Activated CD8-positive, alpha-beta memory T cell treated with anti-CD3 and anti-CD28 coated beads, Interleukin-2, amount 50 U/mL, for 1 hour (primary cell): Measurements from ENCODE around the gene HOXC11.

ENCODE experiments used
- DNase-seq: peaks from one replicate; pipeline ENCODE4 v3.0.0-alpha.2; 2020; ENCODE audit errors: extremely low read depth

The HOXC11 gene

GRCh38 chr12:54021432-54022013, 48.6 kb downstream of the HOXC11 start:
- DNase-seq = no peak

GRCh38 chr12:54022960-54023884, 50.3 kb downstream of the HOXC11 start:
- no peak for DNase-seq

- DNase-seq = no peak
Observed at GRCh38 chr12:54024127-54024526, 51.2 kb downstream of the HOXC11 start.

GRCh38 chr12:54024581-54025305, 51.8 kb downstream of the HOXC11 start:
- DNase-seq = no peak

- DNase-seq = no peak
Observed at GRCh38 chr12:54025499-54026405, 52.8 kb downstream of the HOXC11 start.

GRCh38 chr12:54026640-54027441, 53.9 kb downstream of the HOXC11 start:
- DNase-seq = no peak
